ENCODE measurements around the gene TAC1. TPM values are rescaled to one million over a fixed set of nuclear protein-coding genes. Genes with fewer than 3 reads are reported as not detected.

Gene TAC1
- total RNA-seq, 1 donor from 2014 or later = not detected

Other genes with a start within 250 kb of the TAC1 start
- 1.6 and 3.1 TPM in 2 replicates for gene ASNS, start 140.3 kb downstream of the TAC1 start, total RNA-seq